Heart left ventricle (tissue), 16 donors: ENCODE results near the gene ADRA2B. TPM values are rescaled to one million over a fixed set of nuclear protein-coding genes. Genes with fewer than 3 reads are reported as not detected.

Experiments used
- ATAC-seq, 4 donors: fragments of 200-7000 bp; cut with Tn5 transposase; one replicate each; pipeline ENCODE4 v1.9.1; 2020 to 2022; ENCODE audit warnings: moderate library complexity in 4 of 4, mild to moderate bottlenecking in 3 of 4, moderate number of reproducible peaks in 1 of 4
- DNase-seq, 5 donors: peaks; one replicate each; pipeline ENCODE4 v3.0.0-alpha.2; 2020
- H3K27ac ChIP-seq, 12 donors: fragments of 200-600 bp; sonication (generic) in 4 of 12; one replicate each; pipeline versions ENCODE4 v1.5.0 to v1.8.0; 2016 to 2022; ENCODE audit warnings: mild to moderate bottlenecking in 2 of 12
- H3K27me3 ChIP-seq, 9 donors: fragments of 200-600 bp; sonication (generic) in 2 of 9; one replicate each; pipeline versions ENCODE4 v1.5.1 to v1.8.0; 2016 to 2022; ENCODE audit warnings: mild to moderate bottlenecking in 3 of 9
- H3K36me3 ChIP-seq, 9 donors: fragments of 200-600 bp; sonication (generic) in 2 of 9; one replicate each; pipeline versions ENCODE4 v1.5.0 to v1.8.0; 2018 to 2022; ENCODE audit warnings: mild to moderate bottlenecking in 2 of 9
- H3K4me1 ChIP-seq, 12 donors: fragments of 200-600 bp; sonication (generic) in 4 of 12; one replicate each; pipeline versions ENCODE4 v1.5.0 to v1.8.0; 2016 to 2022; ENCODE audit warnings: mild to moderate bottlenecking in 3 of 12
- H3K4me3 ChIP-seq, 12 donors: fragments of 200-600 bp; sonication (generic) in 4 of 12; one replicate each; pipeline versions ENCODE4 v1.5.0 to v1.8.0; 2017 to 2022; ENCODE audit warnings: mild to moderate bottlenecking in 9 of 12, moderate library complexity in 4 of 12
- H3K9me3 ChIP-seq, 12 donors: fragments of 200-600 bp; sonication (generic) in 4 of 12; one replicate each; pipeline versions ENCODE4 v1.5.0 to v1.8.0; 2016 to 2022; ENCODE audit warnings: mild to moderate bottlenecking in 1 of 12
- POLR2A ChIP-seq, 2 donors: fragments of 450-650 bp; IDR thresholded peaks; one replicate each; pipeline ENCODE4 v1.6.1; 2017; ENCODE audit warnings: antibody characterized with exemption in 2 of 2, mild to moderate bottlenecking in 2 of 2, moderate library complexity in 2 of 2
- WGBS, 4 donors: extraction: QIAGEN DNeasy Blood & Tissue Kit in 2 of 4; methylation state at CpG; one replicate each; pipeline versions ENCODE4 v1.1.5 to v1.1.7; 2013 to 2018; 5-methylcytosine and 5-hydroxymethylcytosine counted together
- intact Hi-C, 10 donors: fragments of 100-400 bp; cut with DNase I; formaldehyde crosslinking; loops; one replicate each; pipeline versions ENCODE4 v1.11.1 to v1.14.2; 2022
- polyA plus RNA-seq, 2 donors: library from polyadenylated mRNA; stranded (reverse); fragments of 200-250 nt; gene quantifications; one replicate each; pipeline ENCODE4 v1.2.3, GENCODE V29; 2013
- total RNA-seq, 9 donors: library from RNA; depleted of rRNA in 2 of 9; stranded (reverse); fragments of >200 nt in 2 of 9; fragmentation: NEBNext Ultra II Directional in 3 of 9; extraction: Animal tissue kit (Norgen Biotek cat#: 25700) in 3 of 9; gene quantifications; one replicate each; pipeline versions ENCODE4 v1.1.0 to v1.2.4, GENCODE V29; 2016 to 2023
- TF ChIP-seq, protein P1 (sequence below), 12 donors: fragments of 200-600 bp; sonication (generic) in 4 of 12; IDR thresholded peaks; one replicate each; pipeline versions ENCODE4 v1.5.0 to v1.8.0; 2018 to 2022; ENCODE audit warnings: antibody characterized with exemption in 12 of 12, mild to moderate bottlenecking in 5 of 12
- donor health status: ischemic (EF 13 %, LVEDD 7.1; RV severe dilation, severe dysfunction).
- donor health status: healthy with polysubstance abuse.
- donor health status: DM: no; HTN: yes; CAD: no.
- donor health status: DM: no; HTN: no; CAD: no.
- donor health status: ischemic (EF 25% LVEDD 6.9; RV normal size, moderate dysfunction).
- donor health status: ischemic (EF 25% LVEDD 5.7; RV mildly dilated, moderate dysfunction).
- donor health status: healthy.
- donor health status: DM: yes; HTN: yes; CAD: no.
- donor health status: ischemic (EF 35%, LVEDD 5.7; RV mildly dilated, moderate dysfunction).
- donor health status: nonischemic (EF 11% LVEDD 7.7; RV severe dilation, severe dysfunction).
- donor health status: DM: yes; HTN: yes; CAD: no.
- donor health status: PGD.
- donor health status: ischemic (EF 29% LVEDD 5.4; RV normal size, mild dysfunction).
- donor health status: nonischemic (EF 23%, LVEDD 6.1; RV moderate dilation, normal function).

ADRA2B gene
- total and polyA plus RNA-seq, 11 donors = 1.5 to 6.1 (median 3.5) TPM

DNA sequence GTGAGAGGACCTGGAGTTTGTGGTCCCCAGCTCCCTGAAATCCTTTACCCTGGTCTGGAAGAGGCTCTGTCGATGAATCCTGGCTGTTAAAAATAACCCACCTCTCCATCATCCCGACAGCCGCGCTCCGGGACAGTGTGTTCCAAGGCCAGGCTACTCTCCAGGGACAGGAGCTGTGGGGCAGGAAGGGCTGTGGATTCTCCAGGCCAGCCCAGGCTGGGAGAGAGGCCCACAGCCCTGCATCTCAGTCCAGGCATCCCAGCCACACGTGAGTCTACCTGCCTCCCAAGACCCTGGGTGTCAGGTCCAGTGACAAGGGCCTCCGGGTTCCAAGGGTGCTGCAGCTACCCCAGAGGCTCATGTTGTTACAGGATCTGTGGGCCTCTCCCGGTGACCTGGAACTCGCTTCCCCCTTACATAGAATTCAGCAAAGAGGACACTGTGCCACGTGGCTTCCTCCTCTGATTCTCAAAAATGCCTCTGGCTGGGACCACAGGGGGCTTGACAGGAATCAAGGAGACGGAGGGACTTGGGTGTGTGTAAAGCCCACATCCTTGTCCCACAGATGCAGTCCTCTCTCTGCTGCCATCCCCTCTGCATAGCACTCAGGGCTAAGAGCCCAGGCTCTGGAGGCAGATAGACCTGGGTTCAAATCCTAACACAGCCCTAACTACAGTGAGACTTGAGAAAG is 17.3 kb downstream of the ADRA2B start:
- ATAC-seq (peak; percentile 92 to 96 (median 94)), DNase-seq (peak; percentile 67 to 91 (median 87))
- H3K4me3 ChIP-seq = no peak overlapping the region
- TF ChIP-seq, protein P1, sequence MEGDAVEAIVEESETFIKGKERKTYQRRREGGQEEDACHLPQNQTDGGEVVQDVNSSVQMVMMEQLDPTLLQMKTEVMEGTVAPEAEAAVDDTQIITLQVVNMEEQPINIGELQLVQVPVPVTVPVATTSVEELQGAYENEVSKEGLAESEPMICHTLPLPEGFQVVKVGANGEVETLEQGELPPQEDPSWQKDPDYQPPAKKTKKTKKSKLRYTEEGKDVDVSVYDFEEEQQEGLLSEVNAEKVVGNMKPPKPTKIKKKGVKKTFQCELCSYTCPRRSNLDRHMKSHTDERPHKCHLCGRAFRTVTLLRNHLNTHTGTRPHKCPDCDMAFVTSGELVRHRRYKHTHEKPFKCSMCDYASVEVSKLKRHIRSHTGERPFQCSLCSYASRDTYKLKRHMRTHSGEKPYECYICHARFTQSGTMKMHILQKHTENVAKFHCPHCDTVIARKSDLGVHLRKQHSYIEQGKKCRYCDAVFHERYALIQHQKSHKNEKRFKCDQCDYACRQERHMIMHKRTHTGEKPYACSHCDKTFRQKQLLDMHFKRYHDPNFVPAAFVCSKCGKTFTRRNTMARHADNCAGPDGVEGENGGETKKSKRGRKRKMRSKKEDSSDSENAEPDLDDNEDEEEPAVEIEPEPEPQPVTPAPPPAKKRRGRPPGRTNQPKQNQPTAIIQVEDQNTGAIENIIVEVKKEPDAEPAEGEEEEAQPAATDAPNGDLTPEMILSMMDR (IDR thresholded peaks at IDR 0.05) = no peak
- TF ChIP-seq POLR2A (IDR thresholded peaks at IDR 0.05) = peak in 1 of 2 donors; percentile 34
- H3K4me1 ChIP-seq = peaks cover 18 to 46% (median 29%) of the 10 kb centered on the region in 12 donors
- peak overlapping the region; percentile 64 to 93 (median 82) for H3K27ac ChIP-seq
- H3K9me3 ChIP-seq = no peaks in the 10 kb centered on the region
- no peaks in the 10 kb centered on the region for H3K36me3 ChIP-seq
- intact Hi-C loops = no loop called here
- 22 to 37% (median 27%) methylated on average over 8 to 11 of the region's 11 CpGs for WGBS, 4 donors
- H3K27me3 ChIP-seq = no peaks in the 10 kb centered on the region

GRCh38 chr2:96097951-96098823 is 18.2 kb downstream of the ADRA2B start:
- DNase-seq (peak in 3 of 5 donors; percentile 12 to 22 (median 20)), ATAC-seq (peak; percentile 5 to 27 (median 12))
- Histone ChIP-seq H3K27me3 (no peaks in the 10 kb centered on the region), H3K4me1 (peaks cover 12 to 39% (median 26%) of the 10 kb centered on the region in 12 donors), H3K27ac (peak overlapping the region; percentile 64 to 93 (median 82)), H3K36me3 (no peaks in the 10 kb centered on the region), H3K9me3 (no peaks in the 10 kb centered on the region), H3K4me3 (no peak overlapping the region)
- 82 to 89% (median 88%) methylated on average over 6 to 7 of the region's 7 CpGs for WGBS, 4 donors
- TF ChIP-seq POLR2A (IDR thresholded peaks at IDR 0.05) = no peak
- TF ChIP-seq, protein P1 (IDR thresholded peaks at IDR 0.05) = no peak
- intact Hi-C loops = no loop called here

GRCh38 chr2:96097441-96097840 is 18.9 kb downstream of the ADRA2B start:
- Histone ChIP-seq H3K9me3 (no peaks in the 10 kb centered on the region), H3K27me3 (no peaks in the 10 kb centered on the region), H3K36me3 (no peaks in the 10 kb centered on the region), H3K4me1 (peaks cover 11 to 33% (median 24%) of the 10 kb centered on the region in 12 donors), H3K4me3 (no peak overlapping the region), H3K27ac (no peak overlapping the region)
- intact Hi-C loops = no loop called here
- ATAC-seq = no peak
- 95 to 99% (median 96%) methylated on average over 5 of the region's 5 CpGs for WGBS, 4 donors
- no peak for DNase-seq
- no peak for TF ChIP-seq POLR2A (IDR thresholded peaks at IDR 0.05)
- TF ChIP-seq, protein P1 (IDR thresholded peaks at IDR 0.05) = no peak

DNA sequence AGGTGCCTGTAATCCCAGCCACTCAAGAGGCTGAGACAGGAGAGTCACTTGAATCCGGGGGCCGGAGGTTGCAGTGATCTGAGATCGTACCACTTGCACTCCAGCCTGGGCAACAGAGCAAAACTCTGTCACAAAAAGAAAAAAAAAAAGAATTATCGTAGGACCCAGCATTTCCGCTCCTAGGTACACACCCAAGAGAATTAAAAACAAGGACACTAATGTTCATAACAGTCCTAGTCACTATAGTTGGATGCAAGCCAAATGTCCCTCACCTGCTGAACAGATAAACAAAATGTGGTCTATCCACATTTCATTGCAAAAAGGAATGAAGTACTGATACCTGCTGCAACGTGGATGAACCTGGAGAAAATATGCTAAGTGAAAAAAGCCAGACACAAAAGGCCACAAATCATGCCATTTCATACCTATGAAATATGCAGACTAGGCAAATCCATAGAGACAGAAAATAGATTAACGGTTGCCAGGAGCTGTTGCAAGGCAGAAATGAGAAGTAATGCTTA is 21.2 kb downstream of the ADRA2B start:
- Histone ChIP-seq H3K27me3 (no peaks in the 10 kb centered on the region), H3K9me3 (no peaks in the 10 kb centered on the region), H3K36me3 (no peaks in the 10 kb centered on the region), H3K4me3 (no peak overlapping the region), H3K27ac (no peak overlapping the region), H3K4me1 (peaks cover 11 to 51% (median 25%) of the 10 kb centered on the region in 12 donors)
- peak in 1 of 5 donors; percentile 11 for DNase-seq
- intact Hi-C loops = no loop called here
- no peak for ATAC-seq
- 59 to 69% (median 62%) methylated on average over 7 of the region's 7 CpGs for WGBS, 4 donors
- TF ChIP-seq, protein P1 (IDR thresholded peaks at IDR 0.05) = no peak
- no peak for TF ChIP-seq POLR2A (IDR thresholded peaks at IDR 0.05)
